GM21723 (cell line): Measurements from ENCODE around the gene CPTP.

Experiments
- ATAC-seq: cut with Tn5 transposase; IDR thresholded peaks from one replicate; pipeline ENCODE4 v1.9.1; 2021; ENCODE audit warnings: mild to moderate bottlenecking, moderate library complexity; ENCODE audit not compliant: unreplicated experiment

The CPTP gene

DNA sequence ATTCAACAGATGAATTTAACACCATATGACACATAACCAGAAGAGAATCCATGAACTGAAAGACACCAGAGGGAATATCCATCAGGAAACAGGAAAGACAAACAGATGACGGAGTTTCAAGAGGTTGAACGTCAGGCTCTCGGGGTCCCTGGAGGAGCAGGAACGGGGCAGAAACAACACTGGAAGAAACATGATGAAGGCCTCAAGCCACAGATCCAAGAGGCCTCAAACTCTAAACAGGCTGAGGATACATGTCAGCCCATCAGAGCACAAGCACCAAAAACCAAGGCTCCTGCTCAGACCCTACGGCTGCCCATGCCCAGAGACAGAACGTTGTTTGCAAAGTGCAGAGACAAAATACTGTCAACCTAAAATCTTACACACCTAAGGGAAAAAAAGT is 7.2 kb upstream of the CPTP start:
- no peak for ATAC-seq

DNA sequence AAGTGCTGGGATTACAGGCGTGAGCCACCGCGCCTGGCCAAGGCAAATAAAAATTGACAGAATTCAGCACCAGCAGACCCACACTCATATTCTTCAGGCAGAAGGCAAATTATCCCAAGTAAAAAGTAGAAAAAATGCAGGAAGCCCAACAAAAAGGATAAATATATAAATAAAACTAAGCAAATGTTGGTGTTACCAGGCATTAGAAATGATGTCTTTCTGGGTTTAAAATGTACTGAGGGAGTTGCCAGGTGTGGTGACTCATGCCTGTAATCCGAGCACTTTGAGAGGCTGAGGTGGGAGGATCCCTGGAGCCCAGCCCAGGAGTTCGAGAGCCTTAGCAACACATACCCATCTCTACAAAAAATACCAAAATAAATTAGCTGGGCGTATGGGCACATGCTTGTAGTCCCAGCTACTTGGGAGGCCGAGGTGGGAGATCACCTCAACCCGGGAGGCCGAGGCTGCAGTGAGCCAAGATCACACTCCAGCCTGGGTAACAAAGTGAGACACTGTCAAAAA is 6.4 kb upstream of the CPTP start:
- no peak for ATAC-seq

DNA sequence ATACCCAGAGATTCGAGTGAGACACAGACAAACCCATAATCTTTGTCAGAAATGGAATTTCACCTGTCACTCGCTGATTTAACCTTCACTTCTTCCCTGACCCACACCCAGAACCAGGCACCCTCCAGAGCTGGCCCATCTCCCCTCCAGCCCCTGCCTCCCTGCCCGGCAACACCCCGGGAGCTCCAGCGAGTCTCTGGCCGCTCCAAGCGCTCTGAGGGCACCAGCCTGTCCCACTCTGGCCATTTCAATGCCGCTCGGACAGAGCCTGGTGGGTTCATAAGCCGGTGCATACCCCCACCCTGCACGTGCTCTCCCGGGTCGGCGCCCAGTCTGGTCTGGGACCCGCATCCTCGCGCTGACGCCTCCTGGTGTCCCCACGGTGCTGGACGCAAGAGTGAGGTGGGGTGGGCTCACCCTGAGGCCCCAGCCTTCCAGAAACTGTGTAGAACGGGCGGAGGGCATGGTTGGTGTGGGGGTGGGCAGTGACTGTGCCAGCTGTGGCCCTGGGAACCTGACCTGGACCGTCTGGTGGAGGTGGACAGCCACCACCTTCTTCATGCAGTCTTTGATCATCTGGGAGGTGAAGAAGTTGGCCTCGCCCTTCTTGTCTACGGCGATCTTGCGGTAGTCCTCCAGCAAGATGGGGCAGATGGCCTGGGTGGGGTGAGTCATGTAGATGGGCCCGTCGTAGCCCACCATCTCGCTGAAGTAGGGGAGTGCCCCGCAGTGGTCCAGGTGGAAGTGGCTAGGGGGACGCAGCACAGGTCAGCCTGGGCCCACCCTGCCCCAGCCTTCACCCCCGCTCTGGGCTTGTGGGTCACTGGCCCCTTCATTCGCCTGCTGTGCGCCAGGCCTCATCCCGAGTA is 5.6 kb upstream of the CPTP start:
- ATAC-seq, result no peak

DNA sequence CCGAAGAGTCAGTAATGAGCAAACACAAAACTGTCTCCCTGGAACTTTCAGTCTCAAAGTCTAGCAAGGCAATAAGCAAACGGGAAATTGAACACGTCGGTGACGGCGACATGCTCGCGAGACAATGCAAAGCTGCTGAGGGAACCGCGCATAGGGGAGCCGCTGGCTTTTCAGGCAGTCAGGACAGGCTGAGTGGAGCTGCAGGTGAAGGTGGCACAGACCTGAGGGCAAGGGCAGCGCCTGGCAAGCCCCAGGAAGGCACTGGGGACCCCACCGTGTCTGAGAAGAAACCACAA is 5.0 kb upstream of the CPTP start:
- no peak for ATAC-seq

DNA sequence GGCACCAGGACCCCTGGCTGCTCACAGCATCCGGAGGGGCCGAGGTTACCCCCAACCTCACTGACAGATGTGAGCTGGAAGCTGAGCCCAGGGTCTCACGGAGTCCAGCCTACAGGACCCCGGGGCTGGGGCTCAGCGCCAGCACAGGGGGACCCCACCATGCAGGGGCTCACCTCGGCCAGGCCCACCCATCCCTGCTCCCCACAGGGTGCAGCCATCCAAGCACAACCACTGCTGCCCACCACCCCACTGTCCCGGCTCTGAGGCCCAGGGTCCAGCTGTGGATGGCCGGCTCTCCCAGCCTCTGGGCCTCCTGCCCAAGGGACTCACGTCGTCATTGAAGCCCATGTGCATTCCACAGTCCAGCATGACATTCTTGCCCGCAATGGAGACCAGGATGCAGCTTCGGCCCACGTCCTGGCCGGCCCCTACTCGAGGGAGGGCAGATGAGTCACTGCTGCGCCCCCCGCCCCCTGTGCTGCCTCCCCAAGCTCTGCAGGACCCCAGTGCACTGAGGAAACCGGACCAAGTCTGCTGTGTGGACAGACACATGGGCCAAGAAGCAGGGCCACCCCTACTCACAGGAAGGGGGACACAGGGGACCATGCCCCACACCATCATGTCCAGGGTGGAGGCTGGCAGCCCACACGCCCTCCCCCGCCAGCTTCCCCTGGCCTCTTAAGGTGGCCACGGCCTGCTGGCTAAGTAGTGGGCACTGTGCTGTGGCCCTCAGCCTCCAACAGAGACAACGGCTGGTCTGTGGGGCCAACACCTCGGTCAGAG is 3.7 kb upstream of the CPTP start:
- ATAC-seq, result no peak

DNA sequence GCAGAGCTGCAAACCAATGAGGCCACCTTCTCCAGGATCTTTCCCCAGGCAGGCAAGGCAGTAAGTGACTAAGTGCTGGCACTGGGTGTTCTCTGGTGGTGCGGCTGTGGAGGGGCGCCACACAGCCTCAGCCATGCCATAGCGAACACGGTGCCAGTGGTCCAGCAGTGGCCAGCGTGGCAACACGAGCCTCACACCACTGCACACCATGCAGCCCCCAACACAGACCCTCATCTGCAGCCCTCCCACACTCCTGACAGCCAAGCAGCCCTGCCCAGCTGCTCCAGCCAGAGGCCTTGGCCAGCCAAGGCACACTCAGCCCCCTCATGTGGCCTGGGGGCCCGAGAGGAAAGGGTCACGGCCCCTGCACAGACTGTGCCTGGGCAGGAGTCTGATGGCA is 3.1 kb upstream of the CPTP start:
- no peak for ATAC-seq

DNA sequence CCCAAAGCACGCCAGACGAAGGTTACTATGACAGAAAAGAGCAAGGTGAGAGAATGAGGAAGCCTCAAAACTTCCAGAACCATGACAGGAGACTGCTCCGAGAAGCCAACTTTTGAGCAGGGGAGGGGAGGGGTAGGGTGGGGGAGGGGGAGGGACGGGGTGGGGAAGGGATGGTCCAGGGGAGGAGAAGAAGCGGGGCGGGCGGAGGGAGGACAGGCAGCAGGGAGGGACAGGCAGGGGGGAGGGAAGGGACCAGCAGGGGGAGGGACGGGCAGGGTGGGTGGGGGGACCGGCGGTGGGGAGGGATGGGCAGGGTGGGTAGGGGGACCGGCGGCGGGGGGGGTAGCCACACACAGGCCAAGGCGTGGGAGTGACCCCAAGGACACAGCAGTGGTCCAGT is 2.2 kb upstream of the CPTP start:
- no peak for ATAC-seq

DNA sequence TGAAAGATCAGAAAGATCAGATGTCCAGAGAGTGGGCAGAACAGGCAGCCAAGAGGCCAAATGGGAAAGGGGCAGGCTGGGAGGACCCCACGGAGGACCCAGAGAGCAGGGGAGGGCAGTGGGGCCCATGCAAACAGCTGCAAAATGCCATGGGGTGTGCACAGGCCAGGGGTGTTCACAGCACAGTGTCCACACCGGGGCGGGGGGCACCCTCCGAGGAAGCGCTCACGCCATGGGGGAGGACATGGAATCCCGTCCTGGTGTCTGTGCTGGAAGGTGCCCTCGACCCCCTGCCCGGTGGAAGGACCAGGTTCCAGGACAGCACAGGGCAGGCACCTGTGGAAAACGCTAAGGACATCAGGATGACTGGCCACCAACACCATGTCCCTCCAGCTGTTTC is 1.6 kb upstream of the CPTP start:
- ATAC-seq, result no peak

DNA sequence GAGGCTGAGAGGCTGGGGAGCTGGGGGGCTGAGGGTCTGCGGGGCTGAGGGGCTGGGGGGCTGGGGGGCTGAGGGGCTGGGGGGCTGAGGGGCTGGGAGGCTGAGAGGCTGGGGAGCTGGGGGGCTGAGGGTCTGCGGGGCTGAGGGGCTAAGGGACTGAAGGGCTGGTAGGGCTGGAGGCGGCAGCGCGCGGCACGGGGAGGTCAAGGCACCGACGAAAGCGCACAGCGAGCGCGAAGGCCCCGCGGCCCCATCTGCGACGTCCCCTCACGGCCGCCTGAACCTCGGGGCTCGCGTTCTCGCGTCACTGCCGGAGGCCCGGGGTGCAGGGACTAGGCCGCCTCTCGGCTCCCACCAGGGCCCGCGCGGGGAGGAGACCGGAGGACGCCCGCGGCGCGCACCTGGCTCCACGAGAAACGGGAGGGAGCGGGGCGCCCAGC is 498 bp upstream of the CPTP start:
- peak; percentile 28 for ATAC-seq

DNA sequence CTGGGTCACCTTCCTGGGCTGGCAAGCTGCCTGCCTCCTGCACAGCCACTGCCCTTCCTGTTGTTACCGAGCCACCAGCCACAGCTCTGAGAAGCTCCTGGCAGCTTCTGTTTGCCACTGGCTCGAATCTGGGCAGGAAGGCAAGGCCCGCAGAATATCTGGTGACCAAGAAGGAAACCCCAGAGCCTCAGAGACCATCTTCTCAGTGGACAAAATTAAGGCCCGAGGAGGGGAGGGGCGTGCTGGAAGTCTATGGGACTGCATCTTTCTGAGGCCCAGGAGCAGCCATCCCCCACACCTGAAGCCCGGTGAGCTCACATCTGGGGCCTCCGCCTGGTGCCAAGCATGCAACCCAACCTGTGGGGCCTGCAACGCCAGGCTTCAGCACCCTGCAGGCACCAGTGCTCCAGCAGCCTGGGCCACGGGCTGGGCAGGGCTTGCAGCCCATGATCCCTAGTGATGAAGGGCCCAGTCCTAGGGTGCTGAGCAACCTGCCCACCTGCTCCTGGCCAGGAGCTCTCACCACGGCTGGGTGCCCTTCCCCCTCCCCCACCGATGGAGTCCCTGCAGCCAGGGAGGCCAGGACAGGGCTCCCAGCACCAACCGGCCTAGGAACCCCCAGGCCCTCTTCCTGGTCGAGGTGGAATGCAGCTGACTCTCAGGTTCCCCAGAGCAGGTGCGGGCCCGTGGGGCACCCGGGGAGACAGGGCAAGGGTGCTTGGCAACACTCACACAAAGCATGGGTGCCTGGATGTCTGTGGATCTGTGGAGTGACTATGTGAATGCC is 879 bp downstream of the CPTP start:
- ATAC-seq, result no peak

DNA sequence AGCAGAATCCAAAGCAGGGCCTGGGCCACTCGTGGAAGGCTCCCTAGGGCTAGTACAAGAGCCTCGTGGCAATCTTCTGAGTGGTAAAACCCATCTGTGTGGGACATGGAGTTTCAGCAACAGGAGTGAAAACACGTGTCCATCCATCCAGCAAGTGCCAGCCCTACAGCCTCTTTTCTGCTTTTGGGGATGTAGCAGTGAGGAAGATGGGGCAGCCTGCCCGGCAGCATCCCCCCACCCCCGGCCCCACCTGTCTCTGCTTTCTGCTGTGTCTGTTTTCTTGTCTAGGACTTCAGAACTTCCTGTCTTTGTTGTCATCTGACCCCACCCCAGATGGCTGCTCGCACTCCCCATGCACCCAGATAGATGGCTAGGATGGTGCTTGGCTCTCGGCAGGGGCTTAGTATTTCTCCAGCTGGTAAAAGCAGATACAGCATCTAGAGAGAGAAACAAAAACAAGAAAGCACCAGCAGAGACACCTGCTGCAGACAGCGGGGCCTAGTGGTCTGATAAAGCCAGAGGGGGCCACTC is 1.5 kb downstream of the CPTP start:
- ATAC-seq, result no peak

DNA sequence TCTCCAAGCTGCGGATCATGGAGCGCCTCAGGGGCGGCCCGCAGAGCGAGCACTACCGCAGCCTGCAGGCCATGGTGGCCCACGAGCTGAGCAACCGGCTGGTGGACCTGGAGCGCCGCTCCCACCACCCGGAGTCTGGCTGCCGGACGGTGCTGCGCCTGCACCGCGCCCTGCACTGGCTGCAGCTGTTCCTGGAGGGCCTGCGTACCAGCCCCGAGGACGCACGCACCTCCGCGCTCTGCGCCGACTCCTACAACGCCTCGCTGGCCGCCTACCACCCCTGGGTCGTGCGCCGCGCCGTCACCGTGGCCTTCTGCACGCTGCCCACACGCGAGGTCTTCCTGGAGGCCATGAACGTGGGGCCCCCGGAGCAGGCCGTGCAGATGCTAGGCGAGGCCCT is 2.7 kb downstream of the CPTP start:
- ATAC-seq, result no peak

DNA sequence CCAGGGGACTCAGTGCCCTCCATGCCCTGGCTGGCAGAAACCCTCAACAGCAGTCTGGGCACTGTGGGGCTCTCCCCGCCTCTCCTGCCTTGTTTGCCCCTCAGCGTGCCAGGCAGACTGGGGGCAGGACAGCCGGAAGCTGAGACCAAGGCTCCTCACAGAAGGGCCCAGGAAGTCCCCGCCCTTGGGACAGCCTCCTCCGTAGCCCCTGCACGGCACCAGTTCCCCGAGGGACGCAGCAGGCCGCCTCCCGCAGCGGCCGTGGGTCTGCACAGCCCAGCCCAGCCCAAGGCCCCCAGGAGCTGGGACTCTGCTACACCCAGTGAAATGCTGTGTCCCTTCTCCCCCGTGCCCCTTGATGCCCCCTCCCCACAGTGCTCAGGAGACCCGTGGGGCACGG is 3.7 kb downstream of the CPTP start:
- no peak for ATAC-seq

DNA sequence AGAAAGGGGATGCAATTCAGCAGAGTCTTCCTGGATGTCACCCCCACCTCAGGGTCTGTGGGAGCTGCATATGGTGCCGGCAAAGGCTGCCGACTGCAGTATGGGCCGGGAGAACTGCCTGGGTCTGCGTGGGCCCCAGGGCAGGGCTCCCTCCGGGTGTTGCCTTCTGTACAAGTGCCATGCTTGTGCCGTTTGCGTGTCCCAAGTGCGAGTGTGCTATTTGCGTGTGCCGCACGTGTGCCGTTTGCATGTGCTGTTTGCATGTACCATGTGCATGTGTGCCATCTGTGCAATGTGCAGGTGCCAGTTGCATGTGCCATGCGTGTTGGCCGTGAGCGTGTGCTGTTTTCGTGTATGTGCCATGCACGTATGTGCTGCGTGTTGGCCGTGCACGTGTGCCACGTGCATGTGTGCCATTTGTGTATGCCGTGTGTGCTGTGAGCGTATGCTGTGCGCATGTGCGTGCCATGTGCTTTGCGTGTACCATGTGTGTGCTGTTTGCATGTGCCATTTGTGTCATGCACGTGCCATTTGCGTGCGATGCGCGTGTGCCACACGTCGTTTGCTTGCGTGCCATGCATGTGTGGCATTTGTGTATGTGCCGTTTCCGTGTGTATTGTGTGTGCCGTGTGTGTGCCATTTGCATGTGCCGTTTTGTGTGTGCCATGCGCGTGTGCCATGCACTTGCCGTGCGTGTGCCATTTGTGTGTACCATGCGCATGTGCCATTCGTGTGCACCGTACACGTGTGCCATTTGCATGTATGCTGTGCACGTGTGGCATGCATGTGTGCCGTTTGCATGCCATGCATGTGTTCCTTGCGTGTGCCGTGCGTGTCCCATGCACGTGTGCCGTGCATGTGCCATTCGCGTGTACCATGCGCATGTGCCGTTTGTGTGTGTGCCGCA is 5.0 kb downstream of the CPTP start:
- no peak for ATAC-seq

DNA sequence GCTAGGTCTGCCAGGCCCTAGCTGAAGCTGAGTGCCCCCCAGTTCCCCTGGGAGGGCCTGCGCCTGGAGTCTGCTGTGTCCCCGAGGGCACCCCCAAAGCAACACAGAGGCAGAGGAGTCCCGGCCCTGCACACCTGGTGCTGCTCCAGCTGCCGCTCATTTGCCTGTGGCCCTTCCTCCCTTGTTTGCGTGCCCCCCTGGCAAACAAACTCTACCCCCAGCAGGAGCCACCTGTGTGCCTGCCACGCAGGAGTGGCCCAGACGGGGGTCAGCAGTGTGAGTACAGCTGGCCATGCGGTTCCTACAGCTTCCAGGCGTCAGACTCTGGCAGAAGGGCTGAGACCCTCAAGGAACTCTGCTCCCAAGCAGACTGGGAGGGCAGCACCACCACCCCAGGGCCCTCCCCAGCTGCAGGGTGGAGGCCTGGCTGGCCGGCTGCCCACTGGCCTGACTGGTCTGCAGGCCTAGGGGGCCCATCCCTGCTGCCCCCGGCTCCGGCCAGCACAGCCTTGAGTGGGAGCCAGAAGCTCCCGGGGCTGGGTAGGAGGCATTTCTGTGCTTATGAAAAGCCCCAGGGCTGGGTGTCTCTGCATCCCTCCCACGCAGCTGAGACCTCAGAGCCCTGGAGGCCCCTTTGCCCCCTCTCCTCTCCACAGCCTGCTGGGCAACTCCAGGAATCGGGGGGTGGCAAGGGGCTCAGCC is 5.9 kb downstream of the CPTP start:
- no peak for ATAC-seq

DNA sequence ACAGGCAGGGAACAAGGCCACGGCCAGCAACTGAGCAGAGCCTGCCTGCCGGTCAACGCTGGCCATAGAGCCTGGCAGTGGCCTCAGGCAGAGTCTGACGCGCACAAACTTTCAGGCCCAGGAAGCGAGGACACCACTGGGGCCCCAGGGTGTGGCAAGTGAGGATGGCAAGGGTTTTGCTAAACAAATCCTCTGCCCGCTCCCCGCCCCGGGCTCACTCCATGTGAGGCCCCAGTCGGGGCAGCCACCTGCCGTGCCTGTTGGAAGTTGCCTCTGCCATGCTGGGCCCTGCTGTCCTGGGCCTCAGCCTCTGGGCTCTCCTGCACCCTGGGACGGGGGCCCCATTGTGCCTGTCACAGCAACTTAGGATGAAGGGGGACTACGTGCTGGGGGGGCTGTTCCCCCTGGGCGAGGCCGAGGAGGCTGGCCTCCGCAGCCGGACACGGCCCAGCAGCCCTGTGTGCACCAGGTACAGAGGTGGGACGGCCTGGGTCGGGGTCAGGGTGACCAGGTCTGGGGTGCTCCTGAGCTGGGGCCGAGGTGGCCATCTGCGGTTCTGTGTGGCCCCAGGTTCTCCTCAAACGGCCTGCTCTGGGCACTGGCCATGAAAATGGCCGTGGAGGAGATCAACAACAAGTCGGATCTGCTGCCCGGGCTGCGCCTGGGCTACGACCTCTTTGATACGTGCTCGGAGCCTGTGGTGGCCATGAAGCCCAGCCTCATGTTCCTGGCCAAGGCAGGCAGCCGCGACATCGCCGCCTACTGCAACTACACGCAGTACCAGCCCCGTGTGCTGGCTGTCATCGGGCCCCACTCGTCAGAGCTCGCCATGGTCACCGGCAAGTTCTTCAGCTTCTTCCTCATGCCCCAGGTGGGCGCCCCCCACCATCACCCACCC is 6.7 kb downstream of the CPTP start, which contains the start of gene TAS1R3:
TSS of gene TAS1R3 (plus strand) at position 213 of the 898 bp plus-strand sequence. CDS start at position 279, 66 bp downstream.
- ATAC-seq, result no peak

DNA sequence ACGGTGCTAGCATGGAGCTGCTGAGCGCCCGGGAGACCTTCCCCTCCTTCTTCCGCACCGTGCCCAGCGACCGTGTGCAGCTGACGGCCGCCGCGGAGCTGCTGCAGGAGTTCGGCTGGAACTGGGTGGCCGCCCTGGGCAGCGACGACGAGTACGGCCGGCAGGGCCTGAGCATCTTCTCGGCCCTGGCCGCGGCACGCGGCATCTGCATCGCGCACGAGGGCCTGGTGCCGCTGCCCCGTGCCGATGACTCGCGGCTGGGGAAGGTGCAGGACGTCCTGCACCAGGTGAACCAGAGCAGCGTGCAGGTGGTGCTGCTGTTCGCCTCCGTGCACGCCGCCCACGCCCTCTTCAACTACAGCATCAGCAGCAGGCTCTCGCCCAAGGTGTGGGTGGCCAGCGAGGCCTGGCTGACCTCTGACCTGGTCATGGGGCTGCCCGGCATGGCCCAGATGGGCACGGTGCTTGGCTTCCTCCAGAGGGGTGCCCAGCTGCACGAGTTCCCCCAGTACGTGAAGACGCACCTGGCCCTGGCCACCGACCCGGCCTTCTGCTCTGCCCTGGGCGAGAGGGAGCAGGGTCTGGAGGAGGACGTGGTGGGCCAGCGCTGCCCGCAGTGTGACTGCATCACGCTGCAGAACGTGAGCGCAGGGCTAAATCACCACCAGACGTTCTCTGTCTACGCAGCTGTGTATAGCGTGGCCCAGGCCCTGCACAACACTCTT is 7.6 kb downstream of the CPTP start:
- no peak for ATAC-seq
